ENCODE data around the gene KSR1.
"Not testable (repeated sequence)": the region's sequence is repeated elsewhere in the genome, so short reads cannot be mapped to it uniquely, and the experiment has no call there.

The KSR1 gene

GRCh38 chr17:27455914-27456680, at the start of gene KSR1:
Gene KSR1, plus strand, starts transcription at chr17:27456448. Its CDS starts 196 bp downstream, at chr17:27456644.
- peak; percentile 71 for DNase-seq

GRCh38 chr17:27407916-27408864, 48.1 kb upstream of the KSR1 start:
- DNase-seq = no peak

- DNase-seq = no peak
Measured at GRCh38 chr17:27408891-27409290, 47.4 kb upstream of the KSR1 start.

- not testable (repeated sequence) for DNase-seq
Measured at GRCh38 chr17:27412158-27412557, 44.1 kb upstream of the KSR1 start.

- DNase-seq = no peak
Measured at GRCh38 chr17:27413315-27413714, 42.9 kb upstream of the KSR1 start.

GRCh38 chr17:27413792-27414191, 42.5 kb upstream of the KSR1 start:
- DNase-seq = no peak

GRCh38 chr17:27414271-27414670, 42.0 kb upstream of the KSR1 start:
- no peak for DNase-seq

- no peak for DNase-seq
Measured at GRCh38 chr17:27414694-27415093, 41.6 kb upstream of the KSR1 start.

- DNase-seq = no peak
Measured at GRCh38 chr17:27415120-27415795, 41.0 kb upstream of the KSR1 start.

GRCh38 chr17:27417596-27418365, 38.5 kb upstream of the KSR1 start:
- DNase-seq = no peak

- no peak for DNase-seq
Measured at GRCh38 chr17:27418366-27418615, 38.0 kb upstream of the KSR1 start.

- DNase-seq = no peak
Measured at GRCh38 chr17:27419156-27419555, 37.1 kb upstream of the KSR1 start.

- DNase-seq = no peak
Measured at GRCh38 chr17:27420211-27420950, 35.9 kb upstream of the KSR1 start.

GRCh38 chr17:27421111-27421510, 35.1 kb upstream of the KSR1 start:
- DNase-seq = no peak

- DNase-seq = not testable (repeated sequence)
Measured at GRCh38 chr17:27421626-27422025, 34.6 kb upstream of the KSR1 start.

GRCh38 chr17:27422601-27423000, 33.6 kb upstream of the KSR1 start:
- no peak for DNase-seq

GRCh38 chr17:27423651-27424050, 32.6 kb upstream of the KSR1 start:
- no peak for DNase-seq

- DNase-seq = no peak
Measured at GRCh38 chr17:27424516-27424915, 31.7 kb upstream of the KSR1 start.

- DNase-seq = no peak
Measured at GRCh38 chr17:27424941-27425340, 31.3 kb upstream of the KSR1 start.

GRCh38 chr17:27425571-27425970, 30.7 kb upstream of the KSR1 start:
- DNase-seq = not testable (repeated sequence)

- no peak for DNase-seq
Measured at GRCh38 chr17:27425991-27426390, 30.3 kb upstream of the KSR1 start.

GRCh38 chr17:27426471-27426870, 29.8 kb upstream of the KSR1 start:
- not testable (repeated sequence) for DNase-seq
